Measurements from ENCODE around the gene GCKR.

- TF ChIP-seq GABPA (IDR thresholded peaks at IDR 0.05; ENCODE audit: low read depth) (no peak), EP300 (IDR thresholded peaks at IDR 0.05; ENCODE audit: borderline replicate concordance in 1 of 2, low read depth in 1 of 2, low read length in 1 of 2) (no peak), TEAD4 (IDR thresholded peaks at IDR 0.05; ENCODE audit: borderline replicate concordance, insufficient read depth) (no peak)
Measured at GRCh38 chr2:27494944-27495554, 1.6 kb upstream of the GCKR start, which contains the start of gene FNDC4.
